Activated CD4-positive, alpha-beta memory T cell treated with anti-CD3 and anti-CD28 coated beads, Interleukin-2, amount 10 ng/mL, durations not matched to agents 7 days and 5 days (primary cell): ENCODE data around the gene CTBP1. TPM values are rescaled to one million over a fixed set of nuclear protein-coding genes. Genes with fewer than 3 reads are reported as not detected.
"Not testable (repeated sequence)": the region's sequence is repeated elsewhere in the genome, so short reads cannot be mapped to it uniquely, and the experiment has no call there.

Experiments used
- CTCF ChIA-PET: fragments of 350-600 bp; sonication (Branson Sonifier 250); formaldehyde crosslinking; loops from one replicate; lab custom pipeline; 2021; ENCODE audit warnings: antibody characterized with exemption, inconsistent platforms; lab: Charles Lee
- POLR2A ChIA-PET: fragments of 350-600 bp; sonication (Branson Sonifier 250); formaldehyde crosslinking; loops from one replicate; lab custom pipeline; 2021; ENCODE audit warnings: antibody characterized with exemption; lab: Charles Lee
- DNase-seq: peaks from one replicate; pipeline ENCODE4 v3.0.0-alpha.2; 2020
- H3K27ac Mint-ChIP-seq: one replicate; pipeline ENCODE4 v1.8.0; 2021; ENCODE audit warnings: mild to moderate bottlenecking, mixed read lengths
- H3K27me3 Mint-ChIP-seq: one replicate; pipeline ENCODE4 v1.8.0; 2021; ENCODE audit warnings: mixed read lengths
- H3K36me3 Mint-ChIP-seq: one replicate; pipeline ENCODE4 v1.8.0; 2021; ENCODE audit warnings: low read depth, mixed read lengths
- H3K4me1 Mint-ChIP-seq: one replicate; pipeline ENCODE4 v1.8.0; 2021; ENCODE audit warnings: mixed read lengths
- H3K4me3 Mint-ChIP-seq: one replicate; pipeline ENCODE4 v1.8.0; 2021; ENCODE audit warnings: mild to moderate bottlenecking, mixed read lengths
- H3K9me3 Mint-ChIP-seq: one replicate; pipeline ENCODE4 v1.8.0; 2021; ENCODE audit warnings: mixed read lengths
- total RNA-seq, 2 experiments: library from RNA; stranded (reverse); gene quantifications; one replicate each; pipeline ENCODE4 v1.2.3, GENCODE V29; 2021

The CTBP1 gene
- 100 to 1,000 TPM; 209 to 221 TPM for total RNA-seq

DNA sequence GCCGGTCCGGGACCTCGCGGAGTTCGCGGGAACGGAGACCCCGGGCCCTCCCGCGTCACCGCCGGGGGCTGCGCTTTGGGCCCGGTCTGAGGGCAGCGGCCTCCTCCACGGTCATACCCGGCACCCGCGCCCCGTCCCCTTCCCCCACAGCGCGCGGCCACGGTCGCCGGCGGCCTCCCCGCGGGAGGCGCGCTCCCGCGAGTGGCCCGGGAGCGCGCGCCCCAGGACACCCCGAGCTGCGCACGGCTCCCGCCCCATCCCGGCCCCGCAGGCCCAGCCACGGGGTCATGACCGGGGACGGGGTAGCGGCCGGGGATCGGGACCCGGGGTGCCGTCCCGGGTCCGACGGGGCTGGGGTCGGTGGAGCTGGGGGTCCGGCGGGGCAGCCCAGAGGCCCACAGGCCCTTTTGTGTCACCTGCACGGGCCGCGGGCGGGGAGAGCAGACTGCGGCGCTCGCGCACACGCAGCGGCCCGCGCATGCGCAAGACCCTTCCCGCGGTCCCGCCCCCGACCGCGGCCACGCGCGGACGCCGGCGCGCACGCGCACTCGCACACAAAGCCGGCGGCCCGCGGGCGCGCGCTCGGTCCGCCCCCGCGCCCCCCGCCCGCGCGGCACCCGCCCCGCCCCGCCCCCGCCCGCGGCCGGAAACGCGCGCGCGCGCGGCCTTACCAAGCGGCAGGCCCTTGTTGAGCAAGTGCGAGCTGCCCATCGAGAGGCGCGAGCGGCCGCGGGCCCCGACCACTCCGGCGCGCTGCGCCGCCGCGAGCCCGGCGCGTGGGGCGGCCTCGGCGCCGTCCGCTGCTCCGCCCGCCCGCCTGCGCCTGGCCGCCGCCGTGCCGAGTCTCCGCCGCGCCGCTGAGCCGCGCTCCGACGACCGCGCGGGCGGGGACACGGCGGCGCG lies at the start of gene CTBP1:
Gene CTBP1 (minus strand): TSS at position 886 of the 903 bp plus-strand sequence. CDS start 7,799 bp downstream, outside the sequence.
- Mint-ChIP-seq H3K4me3 (peak within 1 kb of the TSS; percentile 89), H3K27ac (peak within 1 kb of the TSS; percentile 95), H3K4me1 (peaks cover 70% of the 10 kb centered on the region), H3K27me3 (no peaks in the 10 kb centered on the region), H3K9me3 (peaks cover 3% of the 10 kb centered on the region), H3K36me3 (peaks cover 48% of the 10 kb centered on the region)
- ChIA-PET CTCF (interaction anchor here (1.0 to 9.0 kb wide), 6 partner anchors 14 to 112 kb away, joined by 3 to 63 read pairs (median 6); partner anchors contain the start of gene UVSSA), POLR2A (interaction anchor here (0.7 to 9.5 kb wide), 31 partner anchors 9 to 1124 kb away, joined by 3 to 120 read pairs (median 5); partner anchors contain the start of genes GAK, MAEA, NSD2 and SLBP)
- peak; percentile 86 for DNase-seq

DNA sequence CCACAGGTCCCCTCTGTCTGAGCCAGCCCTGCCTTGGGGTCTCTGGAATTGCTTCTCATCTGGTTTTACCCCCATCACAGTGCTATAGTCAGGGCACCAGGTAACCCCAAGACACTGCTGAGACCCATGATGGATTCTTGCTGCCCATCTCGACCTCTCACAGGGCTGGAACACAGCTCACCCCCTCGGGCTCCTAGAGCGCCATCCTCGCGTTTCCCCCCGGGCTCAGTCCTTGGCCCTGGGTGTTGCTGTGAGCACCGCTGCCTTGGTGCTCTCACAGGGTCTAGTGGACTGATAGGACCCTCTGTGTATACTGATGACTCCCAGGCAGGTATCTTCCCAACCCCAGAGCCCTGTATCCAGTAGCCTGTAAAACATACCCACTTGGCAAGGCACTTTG lies 49.5 kb upstream of the CTBP1 start:
- no peak for DNase-seq
- Mint-ChIP-seq H3K36me3 (peaks cover 47% of the 10 kb centered on the region), H3K27me3 (no peaks in the 10 kb centered on the region), H3K4me3 (no peak overlapping the region), H3K9me3 (no peaks in the 10 kb centered on the region), H3K27ac (no peak overlapping the region), H3K4me1 (peaks cover 48% of the 10 kb centered on the region)
- CTCF ChIA-PET, result no interaction called here
- POLR2A ChIA-PET, result no interaction called here

DNA sequence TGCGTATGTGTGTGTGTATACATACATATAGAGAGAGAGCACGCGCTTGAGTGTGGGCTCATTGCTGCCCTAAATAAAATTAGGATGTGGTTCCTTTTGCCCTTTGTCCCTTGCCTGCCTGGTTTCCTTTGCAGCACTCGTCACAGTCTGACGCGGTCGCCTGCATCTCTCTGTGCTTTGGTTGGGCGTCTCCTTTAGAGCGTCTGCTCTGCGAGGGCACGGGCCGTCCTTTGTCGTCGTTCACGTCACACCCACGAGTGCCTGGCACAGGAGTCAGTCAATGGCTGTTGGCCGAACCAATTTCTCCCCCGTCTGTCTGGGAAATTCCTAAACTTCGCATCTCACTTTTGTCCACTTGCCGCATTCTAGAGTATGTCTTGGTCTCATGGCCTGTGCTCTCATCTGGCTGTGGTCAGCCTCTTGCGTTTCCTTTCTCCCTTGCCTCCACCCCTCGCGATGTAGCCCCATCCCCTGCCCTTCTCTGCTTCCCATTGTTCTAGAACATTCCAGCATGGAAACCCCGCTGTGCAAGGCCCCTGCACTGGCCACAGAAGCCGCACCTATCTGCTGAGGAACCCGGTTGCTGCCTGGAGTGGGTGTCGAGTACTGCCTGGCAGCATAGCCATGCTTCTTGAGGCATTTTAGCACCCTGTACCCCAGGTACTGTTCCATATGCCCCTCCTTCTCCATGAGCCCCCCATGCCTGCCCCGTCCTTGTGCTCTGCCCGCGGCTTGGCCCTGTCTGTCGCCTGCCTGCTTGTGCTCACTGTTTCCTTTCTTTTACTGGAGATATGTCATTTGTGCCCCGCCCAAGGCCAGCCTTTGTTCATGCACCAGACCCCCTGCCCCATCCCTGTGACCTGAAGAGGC lies 48.8 kb upstream of the CTBP1 start:
- Mint-ChIP-seq H3K4me3 (no peak overlapping the region), H3K27ac (peak overlapping the region; percentile 10), H3K4me1 (peaks cover 48% of the 10 kb centered on the region), H3K9me3 (no peaks in the 10 kb centered on the region), H3K36me3 (peaks cover 45% of the 10 kb centered on the region), H3K27me3 (no peaks in the 10 kb centered on the region)
- ChIA-PET POLR2A (no interaction called here), CTCF (no interaction called here)
- DNase-seq, result no peak

- no peaks in the 10 kb centered on the region for H3K27me3 Mint-ChIP-seq
- DNase-seq, result no peak
- CTCF ChIA-PET, result no interaction called here
- no peak overlapping the region for H3K4me3 Mint-ChIP-seq
- POLR2A ChIA-PET, result no interaction called here
- no peaks in the 10 kb centered on the region for H3K9me3 Mint-ChIP-seq
- H3K4me1 Mint-ChIP-seq, result peaks cover 53% of the 10 kb centered on the region
- H3K27ac Mint-ChIP-seq, result peak overlapping the region; percentile 10
- H3K36me3 Mint-ChIP-seq, result peaks cover 49% of the 10 kb centered on the region
These were observed 48.1 kb upstream of the CTBP1 start for GRCh38 chr4:1297023-1297395.

DNA sequence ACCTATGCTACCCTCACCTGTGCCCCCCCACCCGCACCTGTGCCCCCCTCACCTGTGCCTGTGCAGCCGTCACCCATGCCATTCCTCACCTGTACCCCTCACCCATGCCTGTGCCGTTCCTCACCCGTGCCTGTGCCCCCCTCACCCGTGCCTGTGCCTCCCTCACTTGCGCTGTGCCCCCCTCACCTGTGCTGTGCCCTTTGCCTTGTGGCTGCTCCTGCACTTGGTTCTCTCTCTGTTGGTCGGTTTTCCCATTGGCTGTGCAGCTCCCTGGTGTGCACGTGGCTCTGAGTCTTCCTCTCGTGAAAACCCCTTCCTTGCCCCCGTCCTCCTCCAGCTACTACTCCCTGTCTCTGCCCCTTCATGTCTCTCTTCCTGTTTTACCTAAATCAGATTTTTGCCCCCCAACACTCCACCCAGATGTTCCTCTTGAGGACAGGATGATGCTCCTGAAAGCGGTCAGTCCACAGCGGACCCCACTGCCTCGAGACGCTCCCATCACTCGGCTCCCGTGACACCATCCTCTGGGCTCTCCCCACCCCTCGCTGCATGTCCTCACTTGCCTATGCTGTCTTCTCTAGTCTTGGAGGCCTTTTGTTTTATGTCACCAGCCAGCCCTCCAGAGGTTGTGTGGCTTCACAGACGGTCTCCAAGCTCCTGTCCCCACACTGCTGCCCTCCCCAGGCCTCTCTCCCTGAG lies 47.5 kb upstream of the CTBP1 start:
- CTCF ChIA-PET, result no interaction called here

DNA sequence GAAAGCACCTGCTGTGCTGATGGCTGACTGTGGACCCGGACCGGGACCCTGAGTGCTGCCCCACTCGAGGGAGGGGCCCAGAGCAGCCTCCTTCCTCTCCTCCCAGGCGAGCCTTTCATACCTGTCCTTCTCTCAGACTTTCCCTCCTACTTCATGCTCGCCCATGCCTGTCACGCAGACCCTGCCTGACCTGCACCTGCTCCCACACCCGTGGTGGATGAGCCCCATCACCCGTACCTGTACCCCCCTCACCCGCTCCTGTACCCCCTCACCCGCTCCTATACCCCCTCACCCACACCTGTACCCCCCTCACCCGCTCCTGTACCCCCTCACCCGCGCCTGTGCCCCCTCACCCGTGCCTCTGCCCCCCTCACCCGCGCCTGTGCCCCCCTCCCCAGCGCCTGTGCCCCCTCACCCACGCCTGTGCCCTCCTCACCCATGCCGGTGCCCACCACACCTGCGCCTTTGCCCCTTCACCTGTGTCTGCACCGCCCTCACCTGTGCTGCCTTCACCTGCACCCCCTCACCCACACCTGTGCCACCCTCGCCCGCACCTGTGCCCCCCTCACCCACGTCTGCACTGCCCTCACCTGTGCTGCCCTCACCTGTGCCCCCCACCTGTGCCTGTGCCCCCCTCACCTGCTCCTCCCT lies 46.6 kb upstream of the CTBP1 start:
- H3K4me3 Mint-ChIP-seq, result no peak overlapping the region
- H3K27me3 Mint-ChIP-seq, result no peaks in the 10 kb centered on the region
- peaks cover 55% of the 10 kb centered on the region for H3K4me1 Mint-ChIP-seq
- ChIA-PET POLR2A (interaction anchor here (1.0 kb wide), 1 partner anchor 13 kb away, joined by 3 read pairs; no protein-coding TSS in a partner anchor), CTCF (no interaction called here)
- H3K27ac Mint-ChIP-seq, result no peak overlapping the region
- DNase-seq, result no peak
- H3K36me3 Mint-ChIP-seq, result peaks cover 41% of the 10 kb centered on the region
- H3K9me3 Mint-ChIP-seq, result no peaks in the 10 kb centered on the region

More for the DNA sequence above, 47.5 kb upstream of the CTBP1 start:
- Mint-ChIP-seq H3K4me1 (peaks cover 55% of the 10 kb centered on the region), H3K36me3 (peaks cover 49% of the 10 kb centered on the region), H3K27me3 (no peaks in the 10 kb centered on the region), H3K4me3 (no peak overlapping the region), H3K9me3 (no peaks in the 10 kb centered on the region), H3K27ac (no peak overlapping the region)
- POLR2A ChIA-PET, result no interaction called here
- DNase-seq, result no peak

DNA sequence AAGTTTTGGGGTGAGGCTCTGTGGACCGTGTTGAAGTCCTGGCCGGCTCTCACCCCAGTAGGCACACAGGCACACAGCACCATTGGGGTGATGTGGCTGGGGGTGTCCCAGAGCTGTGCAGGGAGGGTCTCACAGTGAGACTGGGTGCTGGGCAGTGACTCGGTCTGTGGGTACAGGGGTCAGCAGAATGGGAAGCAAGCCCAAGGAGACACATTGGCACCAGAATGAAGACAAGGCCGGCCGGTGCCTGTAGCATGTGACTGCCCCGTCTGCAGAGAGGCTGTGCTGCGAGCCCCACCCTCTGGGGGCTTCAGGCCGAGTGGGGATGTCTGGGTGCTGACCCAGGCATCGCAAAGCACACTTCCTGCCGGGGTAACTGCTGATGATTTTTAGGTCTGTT lies 46.0 kb upstream of the CTBP1 start:
- Mint-ChIP-seq H3K4me3 (no peak overlapping the region), H3K27me3 (no peaks in the 10 kb centered on the region), H3K4me1 (peaks cover 52% of the 10 kb centered on the region), H3K36me3 (peaks cover 39% of the 10 kb centered on the region), H3K27ac (no peak overlapping the region), H3K9me3 (no peaks in the 10 kb centered on the region)
- ChIA-PET POLR2A (interaction anchor here (1.0 to 1.1 kb wide), 2 partner anchors 12 to 36 kb away, joined by 3 read pairs; no protein-coding TSS in a partner anchor), CTCF (no interaction called here)
- no peak for DNase-seq

DNA sequence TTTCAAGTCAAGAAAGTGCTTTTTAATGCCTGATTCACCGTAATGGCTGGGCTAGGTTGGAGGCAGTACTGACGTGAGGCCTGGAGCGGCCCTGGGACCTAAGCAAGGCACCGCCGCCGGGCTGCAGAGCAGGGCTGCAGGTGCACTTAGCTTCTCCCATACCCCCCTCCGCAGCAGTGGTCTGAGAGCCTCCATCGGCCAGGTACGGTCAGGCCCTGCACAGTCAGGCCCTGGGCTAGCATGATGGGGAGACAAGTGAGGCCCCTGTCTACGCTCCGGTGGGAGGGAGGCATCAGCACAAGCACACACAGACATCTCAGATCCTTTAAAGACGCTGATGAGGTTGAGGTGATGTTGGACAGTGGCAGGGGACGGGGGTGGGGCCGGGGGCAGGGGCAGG lies 45.5 kb upstream of the CTBP1 start:
- ChIA-PET POLR2A (interaction anchor here (1.1 kb wide), 1 partner anchor 36 kb away, joined by 3 read pairs; no protein-coding TSS in a partner anchor), CTCF (no interaction called here)
- DNase-seq, result no peak
- Mint-ChIP-seq H3K36me3 (peaks cover 36% of the 10 kb centered on the region), H3K4me1 (peaks cover 47% of the 10 kb centered on the region), H3K27me3 (no peaks in the 10 kb centered on the region), H3K27ac (no peak overlapping the region), H3K9me3 (no peaks in the 10 kb centered on the region), H3K4me3 (no peak overlapping the region)

GRCh38 chr4:1293991-1294390 lies 45.1 kb upstream of the CTBP1 start:
- ChIA-PET POLR2A (interaction anchor here (1.1 kb wide), 1 partner anchor 37 kb away, joined by 3 read pairs; no protein-coding TSS in a partner anchor), CTCF (no interaction called here)
- DNase-seq, result no peak
- H3K27ac Mint-ChIP-seq, result peak overlapping the region; percentile 18
- no peak overlapping the region for H3K4me3 Mint-ChIP-seq
- H3K27me3 Mint-ChIP-seq, result no peaks in the 10 kb centered on the region
- H3K36me3 Mint-ChIP-seq, result peaks cover 31% of the 10 kb centered on the region
- no peaks in the 10 kb centered on the region for H3K9me3 Mint-ChIP-seq
- H3K4me1 Mint-ChIP-seq, result peaks cover 48% of the 10 kb centered on the region

GRCh38 chr4:1293531-1293941 lies 44.6 kb upstream of the CTBP1 start:
- no peak for DNase-seq

GRCh38 chr4:1292703-1293011 lies 43.7 kb upstream of the CTBP1 start:
- CTCF ChIA-PET, result interaction anchor here (0.6 kb wide), 2 partner anchors 85 to 391 kb away, joined by 3 read pairs; no protein-coding TSS in a partner anchor
- peak overlapping the region; percentile 13 for H3K4me3 Mint-ChIP-seq
- H3K27me3 Mint-ChIP-seq, POLR2A ChIA-PET, H3K9me3 Mint-ChIP-seq: not testable (repeated sequence)
- DNase-seq, result peak; percentile 49
- peaks cover 24% of the 10 kb centered on the region for H3K36me3 Mint-ChIP-seq
- H3K4me1 Mint-ChIP-seq, result peaks cover 50% of the 10 kb centered on the region
- H3K27ac Mint-ChIP-seq, result peak overlapping the region; percentile 65

More at GRCh38 chr4:1293531-1293941, 44.6 kb upstream of the CTBP1 start:
- Mint-ChIP-seq H3K36me3 (peaks cover 30% of the 10 kb centered on the region), H3K9me3 (no peaks in the 10 kb centered on the region), H3K27ac (peak overlapping the region; percentile 18), H3K27me3 (no peaks in the 10 kb centered on the region), H3K4me3 (no peak overlapping the region), H3K4me1 (peaks cover 52% of the 10 kb centered on the region)
- CTCF ChIA-PET, result no interaction called here
- POLR2A ChIA-PET, result no interaction called here
